Measurements from ENCODE around the gene RNASE4.

The RNASE4 gene

DNA sequence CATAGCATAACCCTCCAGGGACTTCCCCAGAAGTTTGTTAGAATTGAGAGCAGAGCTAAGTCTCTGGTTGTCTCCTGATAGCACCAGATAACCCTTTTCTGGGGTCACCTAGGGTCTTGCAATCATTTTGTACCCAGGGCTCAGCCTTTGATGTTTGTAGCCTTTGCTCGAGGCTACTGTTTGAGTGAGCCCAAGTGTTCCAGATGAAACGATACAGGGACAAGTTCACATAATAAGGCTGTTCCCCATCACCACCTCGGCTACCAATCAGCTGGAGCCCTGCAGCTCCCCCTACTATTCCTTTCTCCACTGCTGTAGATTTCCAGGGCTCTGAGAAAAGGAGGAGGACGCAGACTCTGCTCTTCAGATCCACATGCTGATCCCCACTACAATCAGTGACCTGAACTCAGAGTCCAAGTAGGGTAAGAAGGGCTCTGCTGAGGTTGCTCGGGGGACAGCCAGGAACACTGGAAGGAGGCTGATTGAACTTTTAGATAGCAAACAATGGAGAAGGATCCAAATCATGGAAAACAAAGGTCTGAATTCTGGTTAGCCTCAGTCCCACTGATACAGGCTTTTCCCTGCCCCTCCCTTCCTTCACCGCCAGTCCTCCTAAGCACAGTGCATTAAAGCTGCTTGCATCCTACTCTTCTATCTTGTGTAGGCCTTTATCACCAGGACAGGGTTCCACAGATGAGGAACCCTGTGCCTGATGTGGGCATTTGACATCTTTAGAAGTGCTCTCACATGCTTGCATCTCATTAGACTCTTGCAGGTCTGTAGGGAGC lies 61.4 kb downstream of the RNASE4 start, which contains the start of gene EDDM3A:
Gene EDDM3A, plus strand, starts transcription at position 317 of the 788 bp plus-strand sequence. CDS start 1,694 bp downstream, outside the sequence.
- DNase-seq (ENCODE audit: low spot score), result no peak

DNA sequence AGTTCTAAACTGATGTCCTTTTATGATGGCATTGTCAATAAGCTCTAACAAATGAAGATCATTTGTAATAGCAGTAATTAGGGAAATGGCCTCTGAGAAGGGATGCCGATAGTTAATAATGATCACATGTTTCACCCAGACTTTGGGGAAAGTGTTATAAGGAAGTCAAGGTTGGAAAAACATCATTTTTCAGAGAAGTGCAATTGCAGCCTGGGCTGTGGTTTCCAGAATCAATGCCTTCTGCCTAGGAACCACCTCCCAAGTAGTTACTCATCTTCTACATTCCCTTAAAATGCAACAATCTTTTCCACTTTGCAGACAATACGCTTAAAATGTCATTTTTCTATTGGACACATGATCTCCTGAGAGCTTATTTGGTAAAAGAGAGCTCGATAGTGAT lies 62.2 kb downstream of the RNASE4 start:
- no peak for DNase-seq (ENCODE audit: low spot score)

DNA sequence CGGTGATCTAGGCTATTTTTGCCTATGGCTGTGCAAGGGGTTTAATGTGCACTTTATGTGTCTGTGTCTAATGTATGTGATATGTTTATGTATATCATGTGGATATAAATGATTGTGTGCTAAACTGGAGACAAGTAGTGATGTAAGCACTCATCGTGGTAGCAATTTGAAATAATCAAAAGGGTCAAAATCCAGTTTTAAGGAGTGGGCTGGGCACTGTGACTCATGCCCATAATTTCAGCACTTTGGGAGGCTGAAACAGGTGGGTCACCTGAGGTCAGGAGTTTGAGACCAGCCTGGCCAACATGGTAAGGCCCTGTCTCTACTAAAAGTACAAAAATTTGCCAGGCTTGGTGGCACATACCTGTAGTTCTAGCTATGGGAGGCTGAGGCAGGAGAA lies 64.1 kb downstream of the RNASE4 start:
- no peak for DNase-seq (ENCODE audit: low spot score)

DNA sequence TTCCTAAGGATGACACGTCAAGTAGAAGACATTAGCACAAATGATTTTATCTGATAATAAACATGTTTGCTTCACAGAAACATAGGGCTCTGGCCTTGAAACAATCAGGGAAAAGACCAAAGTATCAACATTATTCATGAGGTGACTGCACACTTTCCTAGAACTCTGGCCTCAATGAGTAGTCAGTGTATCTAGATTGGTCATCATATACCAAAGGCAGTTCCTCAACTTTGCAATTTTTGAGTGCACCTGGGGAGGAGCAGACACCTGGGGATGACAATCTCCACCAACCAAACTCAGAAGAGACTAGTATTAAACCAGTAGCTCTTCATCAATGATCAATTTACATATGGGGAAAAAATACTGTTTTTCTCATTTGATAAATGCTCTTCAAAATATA lies 65.8 kb downstream of the RNASE4 start:
- no peak for DNase-seq (ENCODE audit: low spot score)

All from GM03348 (cell line).